HG03460 (cell line): Measurements from ENCODE around the gene CD55.

ENCODE experiments used
- ATAC-seq: cut with Tn5 transposase; IDR thresholded peaks from one replicate; pipeline ENCODE4 v1.9.1; 2021; ENCODE audit not compliant: unreplicated experiment

CD55 gene

DNA sequence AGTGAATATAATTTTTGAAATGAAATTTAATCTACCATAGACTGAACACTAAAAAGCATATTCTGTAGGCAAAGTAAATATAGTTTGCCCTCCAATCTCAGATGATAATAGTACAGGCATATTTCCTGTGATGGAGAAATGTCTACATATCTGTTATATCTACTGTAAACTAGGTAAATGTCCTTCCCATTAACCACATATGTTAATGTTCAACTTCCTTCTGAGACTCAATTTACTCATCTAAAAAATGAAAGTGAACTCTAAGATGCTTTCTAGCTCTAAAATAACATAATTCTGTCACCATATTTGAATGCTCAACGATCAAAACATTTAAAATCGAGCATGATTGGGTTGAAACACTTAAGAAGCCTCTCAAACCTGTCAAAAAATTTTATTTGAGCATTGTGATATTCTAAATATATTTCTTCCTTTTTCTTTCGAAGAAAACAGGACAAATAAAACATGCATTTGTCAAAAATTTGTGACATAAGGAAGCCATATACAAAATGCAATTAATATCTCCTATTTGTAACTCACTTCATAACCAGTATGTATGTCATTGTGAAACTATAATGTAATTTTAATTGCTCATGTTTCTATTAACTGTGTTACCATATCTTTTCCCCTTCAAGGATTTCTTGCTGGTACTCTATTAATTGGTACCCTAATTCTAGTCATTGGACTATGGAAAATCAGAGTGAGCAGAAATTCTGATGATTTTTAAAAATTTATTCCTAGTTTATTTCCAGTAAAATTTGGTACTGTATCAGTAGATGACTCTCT, 34.2 kb downstream of the CD55 start:
- no peak for ATAC-seq

- ATAC-seq, result no peak
Measured at GRCh38 chr1:207361029-207361428, 39.6 kb downstream of the CD55 start.

DNA sequence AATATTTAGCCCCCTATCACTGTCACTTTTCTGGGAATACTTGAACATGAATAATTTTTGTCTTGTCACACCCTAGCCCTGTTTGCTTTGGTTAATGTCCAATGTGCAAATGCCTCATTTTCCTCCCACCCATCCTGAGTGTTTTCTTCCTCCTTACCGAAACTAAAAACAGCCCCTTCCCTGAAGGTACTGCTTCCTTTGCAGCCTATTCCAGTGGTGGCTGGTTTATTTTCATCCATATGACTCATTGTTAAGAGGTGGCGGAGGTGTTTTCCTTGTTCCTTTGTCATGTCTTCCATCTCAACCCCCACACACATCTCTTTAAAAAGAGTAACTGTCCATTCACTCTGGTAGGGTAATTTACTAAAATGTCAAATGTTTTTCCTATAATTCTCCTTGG, 40.4 kb downstream of the CD55 start:
- ATAC-seq, result no peak

DNA sequence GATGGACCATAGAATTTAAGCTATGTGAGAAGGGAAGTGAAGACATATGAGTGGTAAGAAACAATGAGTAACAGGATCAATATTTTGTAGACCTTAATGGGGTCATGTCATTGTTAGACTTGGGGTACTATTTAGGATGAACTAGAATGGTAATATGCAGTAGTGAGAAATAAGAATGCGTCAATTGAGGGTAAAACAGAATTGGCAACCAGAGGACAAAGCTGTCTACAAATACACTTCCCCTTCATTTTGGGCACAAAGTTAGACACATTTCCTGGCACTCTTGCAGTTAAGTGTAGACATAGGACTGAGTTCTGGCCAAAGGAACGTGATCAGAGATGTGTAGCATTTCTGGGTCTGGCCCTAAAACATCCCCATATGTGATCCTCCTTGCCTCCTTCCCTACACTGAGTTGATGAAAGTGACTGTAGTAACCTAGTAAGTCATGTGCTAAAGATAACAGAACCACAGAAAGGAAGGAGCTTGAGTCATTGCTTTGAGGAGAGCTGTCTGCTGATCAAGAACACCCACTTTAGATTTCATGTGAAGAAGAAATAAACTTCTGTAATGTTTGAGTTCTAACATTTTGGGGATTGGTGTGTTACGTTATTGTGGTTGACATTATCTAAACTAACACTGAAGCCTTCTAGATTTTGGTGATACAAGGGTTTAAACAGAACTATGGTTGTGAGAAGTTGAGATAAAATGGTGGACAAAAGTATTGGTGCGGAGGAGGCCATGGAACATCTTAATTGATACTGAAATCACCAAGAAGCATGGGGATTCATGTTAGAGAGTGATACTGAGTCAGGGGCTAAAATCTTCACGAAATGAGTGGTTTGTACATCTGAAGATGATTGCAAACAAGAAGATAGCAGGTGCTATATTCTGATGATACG, 41.7 kb downstream of the CD55 start:
- ATAC-seq, result no peak

DNA sequence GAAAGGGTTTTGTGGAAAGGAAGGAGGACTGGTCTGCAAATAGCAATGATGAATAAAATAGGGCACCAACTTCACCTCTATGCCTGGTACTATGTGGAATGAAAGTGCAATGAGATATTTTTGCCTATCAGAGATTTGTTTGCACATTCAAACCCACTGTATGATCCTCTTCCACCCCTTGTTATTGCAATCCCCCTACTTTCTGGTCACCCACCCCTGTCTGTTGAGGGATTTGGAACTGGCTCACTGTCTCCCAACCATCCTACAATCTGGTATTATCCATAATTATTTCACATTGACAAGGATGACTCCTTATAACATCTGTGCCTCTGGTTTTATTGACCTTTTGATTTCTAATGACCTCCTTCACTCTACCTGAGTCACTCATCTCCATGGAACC, 42.4 kb downstream of the CD55 start:
- ATAC-seq, result no peak

DNA sequence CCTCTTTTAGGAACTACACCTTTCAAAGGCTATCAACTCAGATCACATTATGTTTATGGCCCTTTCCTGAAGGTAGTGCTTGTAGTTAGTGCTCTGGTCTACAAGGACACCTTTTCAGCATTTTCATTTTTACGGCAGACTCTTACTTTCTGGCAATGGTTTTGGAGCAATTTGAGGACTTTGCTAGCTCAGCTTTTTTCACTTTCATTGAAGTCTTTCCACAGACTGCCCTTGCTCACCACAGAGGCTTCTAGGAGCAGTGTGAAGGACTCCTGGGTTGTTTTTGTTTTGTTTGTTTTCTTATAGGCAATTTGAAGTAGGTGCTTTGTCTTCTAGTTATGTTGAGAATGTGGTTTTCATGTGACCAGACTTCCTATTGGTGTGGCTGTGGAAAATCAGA, 43.1 kb downstream of the CD55 start:
- no peak for ATAC-seq

DNA sequence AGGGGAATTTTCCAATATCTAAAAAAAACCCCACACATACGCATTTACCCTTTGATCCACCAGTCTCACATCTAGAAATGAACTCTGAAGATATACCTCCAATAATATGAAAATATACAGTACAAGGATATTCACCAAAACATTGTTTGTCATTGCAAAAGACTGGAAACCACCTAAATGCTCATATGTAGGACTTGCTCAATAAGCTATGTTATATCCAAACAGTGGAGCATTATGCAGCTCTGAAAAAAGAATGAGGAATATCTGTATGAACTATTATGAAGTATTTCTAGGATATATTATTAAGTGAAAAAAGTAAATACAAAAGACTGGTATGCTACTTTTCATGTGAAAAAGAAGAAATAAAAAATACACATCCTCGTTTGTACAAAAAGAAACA, 43.6 kb downstream of the CD55 start:
- no peak for ATAC-seq

DNA sequence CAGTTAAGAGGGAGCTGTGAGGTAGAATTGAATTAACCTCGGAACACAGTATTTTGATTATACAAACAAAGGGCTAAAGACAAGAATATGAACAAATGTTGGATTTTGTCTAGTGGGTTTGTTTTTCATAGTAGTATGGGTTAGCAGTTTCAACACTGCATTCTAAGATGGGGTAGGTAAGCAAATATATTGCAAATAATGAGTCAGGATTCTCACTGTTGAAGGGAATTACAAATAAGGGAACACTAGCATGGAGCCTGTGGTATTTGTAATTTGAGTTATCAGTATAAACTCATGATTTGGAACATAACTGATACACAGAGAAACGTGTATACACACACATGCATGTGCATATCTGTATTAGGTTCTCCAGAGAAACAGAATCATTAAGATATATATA, 44.5 kb downstream of the CD55 start:
- ATAC-seq, result no peak

GRCh38 chr1:207388721-207389120, 67.2 kb downstream of the CD55 start:
- ATAC-seq, result no peak

DNA sequence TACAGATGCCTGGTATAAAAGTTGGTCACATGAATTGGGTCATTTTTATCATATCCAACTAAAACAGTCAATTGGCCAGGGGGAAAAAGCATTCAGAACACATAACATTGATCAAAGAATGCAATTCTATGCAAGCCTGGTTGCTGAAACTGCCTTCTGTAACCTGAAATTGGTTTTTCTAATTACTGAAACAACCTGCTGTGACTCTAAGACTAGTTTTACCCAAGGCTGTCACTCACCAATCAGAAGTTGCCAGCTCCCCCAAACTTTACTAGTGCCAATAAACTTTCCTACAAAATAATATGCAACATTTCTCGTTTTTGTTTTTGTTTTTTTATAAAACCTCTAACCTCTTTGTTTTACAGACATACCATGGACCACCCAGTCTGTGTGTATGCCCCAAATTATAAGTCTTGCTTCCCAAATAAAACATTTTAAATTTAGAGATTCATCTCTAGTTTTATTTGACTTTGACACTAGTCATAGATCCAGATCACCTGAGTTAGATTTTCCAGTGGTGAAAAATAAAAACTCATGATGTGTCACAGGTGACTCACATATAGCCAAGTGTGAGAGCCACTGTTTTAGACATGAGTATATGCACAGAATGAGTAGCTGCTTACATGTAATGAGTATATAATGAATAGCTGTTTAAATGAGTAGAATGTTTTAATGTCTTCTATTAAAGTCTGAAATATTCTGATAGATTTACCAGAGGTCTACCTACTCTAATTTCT, 68.4 kb downstream of the CD55 start:
- no peak for ATAC-seq

DNA sequence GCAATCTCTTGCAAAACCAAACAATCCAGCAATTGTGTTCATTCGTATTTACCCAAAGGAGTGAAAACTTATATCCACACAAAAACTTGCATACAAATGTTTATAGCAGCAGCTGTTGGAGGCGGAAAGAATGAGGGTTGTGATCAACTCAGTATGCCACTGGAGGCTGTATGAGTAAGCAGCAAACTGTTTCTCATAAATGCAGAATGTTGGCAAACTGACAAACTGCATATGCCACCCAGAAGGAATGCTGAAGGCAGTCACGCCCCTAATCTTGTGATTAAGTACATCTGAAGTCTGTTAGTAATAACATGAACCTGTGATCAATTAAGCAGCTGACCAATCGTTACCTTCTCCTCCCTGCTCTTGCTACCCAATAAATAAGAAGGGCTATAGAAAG, 72.1 kb downstream of the CD55 start:
- no peak for ATAC-seq

- no peak for ATAC-seq
Measured at GRCh38 chr1:207396168-207396746, 74.8 kb downstream of the CD55 start.

DNA sequence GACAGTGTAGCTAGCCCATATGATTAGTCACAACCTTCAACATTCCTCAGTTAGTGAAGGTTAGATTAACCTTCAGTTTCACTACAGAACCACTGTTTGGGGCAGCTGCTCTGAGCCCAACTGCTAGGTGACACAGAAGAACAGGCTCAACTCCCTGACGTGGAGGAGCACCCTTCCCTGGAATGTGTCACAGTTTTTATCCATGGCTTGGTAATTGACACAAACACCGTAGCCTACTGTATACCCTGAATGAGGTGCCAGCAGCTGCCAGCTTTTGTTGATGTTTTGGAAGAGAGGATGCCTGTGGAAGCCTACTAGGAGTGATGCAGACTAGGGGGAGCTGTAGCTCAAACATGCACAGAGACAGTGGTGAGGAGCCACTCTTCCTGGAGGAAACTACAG, 76.0 kb downstream of the CD55 start:
- ATAC-seq, result no peak

GRCh38 chr1:207398986-207399385, 77.5 kb downstream of the CD55 start:
- no peak for ATAC-seq

- no peak for ATAC-seq
Measured at GRCh38 chr1:207401578-207401977, 80.1 kb downstream of the CD55 start.

DNA sequence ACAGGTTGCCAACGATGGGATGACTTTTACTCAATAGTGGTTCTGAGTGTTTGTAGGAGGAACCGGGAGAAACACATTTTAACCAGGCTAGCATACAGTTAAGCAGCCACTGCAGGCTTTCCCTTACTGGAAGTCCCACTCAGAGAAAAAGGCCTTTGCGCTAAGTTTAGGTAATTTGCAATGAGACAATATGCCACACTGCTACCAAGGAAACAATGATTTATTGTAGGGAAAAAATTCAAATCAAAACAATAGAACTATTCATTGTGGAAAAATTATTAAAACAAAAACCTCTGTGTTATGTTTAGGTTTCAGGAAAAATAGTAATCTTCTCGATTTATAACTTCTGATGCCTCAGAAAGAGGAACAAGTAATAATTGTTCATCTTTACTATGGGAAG, 81.3 kb downstream of the CD55 start:
- ATAC-seq, result no peak

GRCh38 chr1:207404849-207405525, 83.5 kb downstream of the CD55 start:
- ATAC-seq, result no peak

GRCh38 chr1:207405814-207406213, 84.3 kb downstream of the CD55 start:
- no peak for ATAC-seq

- ATAC-seq, result no peak
Measured at GRCh38 chr1:207407655-207408260, 86.3 kb downstream of the CD55 start.
